ENCODE results near the gene AKAP17A. TPM values are rescaled to one million over a fixed set of nuclear protein-coding genes. Genes with fewer than 3 reads are reported as not detected.

AKAP17A gene
- polyA plus RNA-seq, 3 donors: 8.9 to 118 (median 13.6) TPM

- Mint-ChIP-seq H3K9me3 (peaks cover 13 to 25% (median 22%) of the 10 kb centered on the region in 7 donors), H3K36me3 (no peaks in the 10 kb centered on the region), H3K4me1 (peaks cover 2% of the 10 kb centered on the region), H3K27me3 (ENCODE audit: low read depth in 3 of 3) (peaks cover 8 to 16% (median 12%) of the 10 kb centered on the region in 3 donors), H3K4me3 (peak overlapping the region in 1 of 2 donors; percentile 37), H3K27ac (peak overlapping the region in 1 of 7 donors; percentile 76)
- Histone ChIP-seq H4K20me1 (ENCODE audit: insufficient read depth, low read length) (no peaks in the 10 kb centered on the region), H3K4me3 (replicated peaks in 1 of 3; ENCODE audit: low read depth in 2 of 3, low read length in 3 of 3) (no peak overlapping the region), H3K79me2 (ENCODE audit: insufficient read depth, low read length) (no peaks in the 10 kb centered on the region), H2AFZ (ENCODE audit: insufficient read depth, low read depth, low read length, poor library complexity, severe bottlenecking) (no peak overlapping the region), H3K9me3 (replicated peaks in 1 of 2; ENCODE audit: control insufficient read depth in 1 of 2, insufficient read depth in 1 of 2, low read length in 2 of 2) (peaks cover 10 to 13% of the 10 kb centered on the region in 2 donors), H3K9ac (ENCODE audit: insufficient read depth, low read length, poor library complexity, severe bottlenecking) (no peak overlapping the region), H3K27ac (ENCODE audit: low read depth in 1 of 2, low read length in 2 of 2) (no peak overlapping the region), H3K4me1 (ENCODE audit: control insufficient read depth in 1 of 2, insufficient read depth in 2 of 2, low read length in 2 of 2) (no peaks in the 10 kb centered on the region), H3K36me3 (replicated peaks in 1 of 2; ENCODE audit: control insufficient read depth in 1 of 2, insufficient read depth in 2 of 2, low read length in 2 of 2) (no peaks in the 10 kb centered on the region), H3K27me3 (ENCODE audit: control insufficient read depth in 2 of 2, insufficient read depth in 2 of 2, low read length in 2 of 2) (no peaks in the 10 kb centered on the region), H3K4me2 (replicated peaks; ENCODE audit: extremely low read depth, low read length, poor library complexity, severe bottlenecking) (no peak overlapping the region)
- intact Hi-C loops (cut with micrococcal nuclease): loop anchor here in 1 of 2 donors (10.0 kb wide), 1 partner anchor 949 kb away; no protein-coding TSS in a partner anchor
- no peak for DNase-seq
- no peak for TF ChIP-seq CTCF (IDR thresholded peaks at IDR 0.05)
These were observed 54.6 kb downstream of the AKAP17A start for GRCh38 chrX:1646009-1646408.

- Histone ChIP-seq H3K4me2 (replicated peaks; ENCODE audit: extremely low read depth, low read length, poor library complexity, severe bottlenecking) (no peak overlapping the region), H3K79me2 (ENCODE audit: insufficient read depth, low read length) (no peaks in the 10 kb centered on the region), H4K20me1 (ENCODE audit: insufficient read depth, low read length) (no peaks in the 10 kb centered on the region), H3K27me3 (ENCODE audit: control insufficient read depth in 2 of 2, insufficient read depth in 2 of 2, low read length in 2 of 2) (no peaks in the 10 kb centered on the region), H3K4me3 (replicated peaks in 1 of 3; ENCODE audit: low read depth in 2 of 3, low read length in 3 of 3) (no peak overlapping the region), H2AFZ (ENCODE audit: insufficient read depth, low read depth, low read length, poor library complexity, severe bottlenecking) (no peak overlapping the region), H3K9me3 (replicated peaks in 1 of 2; ENCODE audit: control insufficient read depth in 1 of 2, insufficient read depth in 1 of 2, low read length in 2 of 2) (peaks cover 10 to 13% of the 10 kb centered on the region in 2 donors), H3K9ac (ENCODE audit: insufficient read depth, low read length, poor library complexity, severe bottlenecking) (no peak overlapping the region), H3K27ac (ENCODE audit: low read depth in 1 of 2, low read length in 2 of 2) (no peak overlapping the region), H3K36me3 (replicated peaks in 1 of 2; ENCODE audit: control insufficient read depth in 1 of 2, insufficient read depth in 2 of 2, low read length in 2 of 2) (no peaks in the 10 kb centered on the region), H3K4me1 (ENCODE audit: control insufficient read depth in 1 of 2, insufficient read depth in 2 of 2, low read length in 2 of 2) (no peaks in the 10 kb centered on the region)
- peaks cover 8 to 17% (median 9%) of the 10 kb centered on the region in 3 donors for H3K27me3 Mint-ChIP-seq (ENCODE audit: low read depth in 3 of 3)
- no peaks in the 10 kb centered on the region for H3K36me3 Mint-ChIP-seq
- H3K9me3 Mint-ChIP-seq: peaks cover 13 to 25% (median 20%) of the 10 kb centered on the region in 7 donors
- no peak for TF ChIP-seq CTCF (IDR thresholded peaks at IDR 0.05)
- H3K27ac Mint-ChIP-seq: no peak overlapping the region
- 100% methylated on average over 1 of the region's 8 CpGs for WGBS (ENCODE audit: insufficient coverage)
- H3K4me1 Mint-ChIP-seq: peaks cover 7% of the 10 kb centered on the region
- DNase-seq: no peak
- no peak overlapping the region for H3K4me3 Mint-ChIP-seq
- intact Hi-C loops (cut with micrococcal nuclease): loop anchor here in 1 of 2 donors (10.0 kb wide), 1 partner anchor 945 kb away; no protein-coding TSS in a partner anchor
These were observed 58.2 kb downstream of the AKAP17A start for GRCh38 chrX:1649621-1650020.

Other genes starting within 250 kb of the AKAP17A start
- gene SLC25A6, start 199.5 kb upstream of the AKAP17A start, polyA plus RNA-seq: 100 to 1,000 TPM; 442 to 769 (median 449) TPM
- 10 to 100 TPM; 19.0 to 31.5 (median 31.0) TPM for gene ASMTL, start 138.7 kb upstream of the AKAP17A start, polyA plus RNA-seq
- gene P2RY8, start 54.4 kb upstream of the AKAP17A start, polyA plus RNA-seq: 10 to 100 TPM; 18.9 to 40.0 (median 33.3) TPM
- under 1 TPM in 1 of 3 donors, not detected in 2; 0.69 TPM for gene ASMT, start 23.5 kb downstream of the AKAP17A start, polyA plus RNA-seq

All from CD14-positive monocyte (primary cell).